ENCODE results near the gene CRYGB.
"Not testable (repeated sequence)": the region's sequence is repeated elsewhere in the genome, so short reads cannot be mapped to it uniquely, and the experiment has no call there.

CRYGB gene

DNA sequence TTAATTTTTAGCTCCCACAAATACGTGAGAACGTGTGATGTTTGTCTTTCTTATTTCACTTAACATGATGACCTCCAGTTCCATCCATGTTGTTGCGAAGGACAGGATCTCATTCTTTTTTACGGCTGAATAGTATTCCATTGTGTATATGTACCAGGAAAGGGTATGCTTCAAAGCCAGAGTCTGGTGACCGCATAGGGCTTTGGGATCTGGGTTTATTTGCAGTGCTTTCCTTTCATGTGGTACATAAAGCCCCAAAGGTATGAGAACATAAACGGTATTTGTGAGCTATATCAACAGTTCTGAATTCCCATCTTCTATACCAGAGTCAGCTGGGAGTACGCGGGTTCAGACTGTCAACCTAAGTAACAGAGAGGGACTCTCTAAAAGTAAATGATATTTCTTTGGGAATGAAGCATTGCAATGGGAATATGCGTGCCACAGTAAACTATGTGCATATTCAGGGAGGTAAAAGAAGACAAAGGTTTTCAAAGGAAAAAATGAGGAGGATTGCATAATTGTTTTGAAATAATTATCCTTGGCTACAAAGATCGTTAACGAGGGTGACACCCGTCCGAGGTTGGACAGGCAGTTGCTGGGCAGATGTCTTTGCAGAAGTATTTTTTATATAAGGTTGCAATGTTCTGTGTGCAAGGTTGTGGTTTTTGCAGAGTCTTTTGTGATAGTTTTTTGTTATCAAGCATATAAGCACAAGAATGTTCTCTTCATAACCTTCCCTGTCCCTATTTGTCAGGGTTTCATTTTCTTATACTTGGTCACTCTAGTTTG lies 46.1 kb downstream of the CRYGB start:
- H3K4me3 ChIP-seq (ENCODE audit: low read depth, low read length) = no peak overlapping the region
- TF ChIP-seq, protein P1, sequence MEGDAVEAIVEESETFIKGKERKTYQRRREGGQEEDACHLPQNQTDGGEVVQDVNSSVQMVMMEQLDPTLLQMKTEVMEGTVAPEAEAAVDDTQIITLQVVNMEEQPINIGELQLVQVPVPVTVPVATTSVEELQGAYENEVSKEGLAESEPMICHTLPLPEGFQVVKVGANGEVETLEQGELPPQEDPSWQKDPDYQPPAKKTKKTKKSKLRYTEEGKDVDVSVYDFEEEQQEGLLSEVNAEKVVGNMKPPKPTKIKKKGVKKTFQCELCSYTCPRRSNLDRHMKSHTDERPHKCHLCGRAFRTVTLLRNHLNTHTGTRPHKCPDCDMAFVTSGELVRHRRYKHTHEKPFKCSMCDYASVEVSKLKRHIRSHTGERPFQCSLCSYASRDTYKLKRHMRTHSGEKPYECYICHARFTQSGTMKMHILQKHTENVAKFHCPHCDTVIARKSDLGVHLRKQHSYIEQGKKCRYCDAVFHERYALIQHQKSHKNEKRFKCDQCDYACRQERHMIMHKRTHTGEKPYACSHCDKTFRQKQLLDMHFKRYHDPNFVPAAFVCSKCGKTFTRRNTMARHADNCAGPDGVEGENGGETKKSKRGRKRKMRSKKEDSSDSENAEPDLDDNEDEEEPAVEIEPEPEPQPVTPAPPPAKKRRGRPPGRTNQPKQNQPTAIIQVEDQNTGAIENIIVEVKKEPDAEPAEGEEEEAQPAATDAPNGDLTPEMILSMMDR (IDR thresholded peaks at IDR 0.05; ENCODE audit: low read depth, low read length, missing control alignments) = no peak
- DNase-seq (ENCODE audit: low read depth) = no peak
- in situ Hi-C loops (cut with HindIII; ENCODE audit: low sequenced_read_pairs) = no loop called here

GRCh38 chr2:208098701-208099100 lies 47.3 kb downstream of the CRYGB start:
- H3K4me3 ChIP-seq (ENCODE audit: low read depth, low read length); in situ Hi-C loops (cut with HindIII; ENCODE audit: low sequenced_read_pairs); DNase-seq (ENCODE audit: low read depth): not testable (repeated sequence)

DNA sequence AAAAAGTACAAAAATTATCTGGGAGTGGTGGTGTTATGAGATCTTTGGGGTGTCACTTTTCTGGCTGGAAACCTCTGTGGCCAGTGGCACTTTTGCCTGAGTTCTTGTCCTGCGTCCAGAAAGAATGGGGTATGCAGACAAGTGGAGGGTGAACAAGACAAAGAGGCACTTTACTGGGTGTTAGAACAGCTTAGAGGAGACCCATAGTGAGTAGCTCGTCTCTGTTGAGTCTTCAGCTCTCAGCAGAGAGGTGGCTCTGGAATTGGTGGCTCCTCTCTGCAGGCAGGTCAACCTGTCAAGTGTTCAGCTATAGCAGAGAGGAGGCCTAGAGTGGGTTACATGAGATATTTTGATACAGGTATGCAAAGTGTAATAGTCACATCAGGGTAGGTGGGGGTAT lies 47.7 kb downstream of the CRYGB start:
- TF ChIP-seq, protein P1 (IDR thresholded peaks at IDR 0.05; ENCODE audit: low read depth, low read length, missing control alignments) = no peak
- in situ Hi-C loops (cut with HindIII; ENCODE audit: low sequenced_read_pairs) = no loop called here
- DNase-seq (ENCODE audit: low read depth) = no peak
- H3K4me3 ChIP-seq (ENCODE audit: low read depth, low read length) = no peak overlapping the region

- no peak overlapping the region for H3K4me3 ChIP-seq (ENCODE audit: low read depth, low read length)
- TF ChIP-seq, protein P1 (IDR thresholded peaks at IDR 0.05; ENCODE audit: low read depth, low read length, missing control alignments) = no peak
- peak; percentile 26 for DNase-seq (ENCODE audit: low read depth)
- in situ Hi-C loops (cut with HindIII; ENCODE audit: low sequenced_read_pairs) = no loop called here
Measured at GRCh38 chr2:208097801-208098200, 48.2 kb downstream of the CRYGB start.

DNA sequence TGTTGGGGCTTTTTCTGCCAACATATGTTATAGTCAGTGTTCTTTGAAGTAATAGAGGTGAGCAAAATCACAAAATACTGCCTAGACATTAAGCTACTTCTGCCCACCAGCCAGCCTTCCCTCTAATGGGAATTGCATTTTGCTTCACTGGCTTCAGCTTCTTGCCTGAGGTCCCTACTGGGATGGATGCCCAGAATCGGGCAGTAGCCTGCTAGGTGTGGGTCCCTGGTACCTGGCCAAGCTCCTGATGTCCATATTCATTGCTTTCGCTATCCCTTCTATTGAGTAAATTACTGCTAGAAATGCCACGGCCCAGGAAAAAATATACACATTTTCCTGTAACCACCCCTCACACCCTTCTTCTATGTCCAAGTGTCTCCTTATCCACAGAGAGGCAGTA lies 48.6 kb downstream of the CRYGB start:
- no peak overlapping the region for H3K4me3 ChIP-seq (ENCODE audit: low read depth, low read length)
- TF ChIP-seq, protein P1 (IDR thresholded peaks at IDR 0.05; ENCODE audit: low read depth, low read length, missing control alignments) = no peak
- DNase-seq (ENCODE audit: low read depth) = no peak
- in situ Hi-C loops (cut with HindIII; ENCODE audit: low sequenced_read_pairs) = no loop called here

DNA sequence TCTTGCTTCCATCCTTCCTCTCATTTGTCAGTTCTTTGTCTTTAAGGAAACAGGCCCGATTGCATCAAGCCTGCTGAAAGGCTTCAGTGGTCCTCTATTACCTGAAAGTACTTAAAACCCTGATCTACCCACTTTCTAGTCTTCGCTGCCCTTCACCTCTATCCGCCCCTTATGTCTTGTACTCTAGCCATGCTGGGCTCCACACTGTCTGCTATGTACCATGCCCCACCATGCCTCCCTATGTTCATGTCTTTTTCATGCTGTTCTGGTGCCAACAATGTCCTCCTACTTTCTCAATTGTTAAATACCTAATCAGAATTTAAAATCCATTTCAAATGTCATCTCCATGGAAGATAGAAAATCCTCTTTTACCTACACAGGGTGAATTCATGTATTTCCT lies 49.9 kb downstream of the CRYGB start:
- TF ChIP-seq, protein P1 (IDR thresholded peaks at IDR 0.05; ENCODE audit: low read depth, low read length, missing control alignments) = no peak
- H3K4me3 ChIP-seq (ENCODE audit: low read depth, low read length) = no peak overlapping the region
- in situ Hi-C loops (cut with HindIII; ENCODE audit: low sequenced_read_pairs) = no loop called here
- DNase-seq (ENCODE audit: low read depth) = no peak

DNA sequence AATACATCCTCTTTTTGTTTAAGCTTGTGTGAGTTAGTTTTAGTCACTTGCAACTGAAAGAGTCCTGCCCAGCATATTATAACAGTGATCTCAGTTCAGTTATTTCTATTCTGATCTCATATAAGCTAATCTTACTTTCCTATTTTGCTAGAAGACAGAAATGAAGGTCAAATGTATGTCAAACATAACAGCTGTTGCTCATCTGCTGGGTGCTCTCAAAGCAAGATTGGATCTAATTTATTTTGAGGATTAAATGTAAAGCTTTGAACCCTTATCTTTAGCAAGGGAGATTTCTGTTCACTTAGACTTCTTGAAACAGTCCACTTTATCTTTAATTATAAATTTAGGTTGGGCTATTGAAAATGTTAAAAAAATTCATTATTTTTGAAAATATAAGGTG lies 52.8 kb downstream of the CRYGB start:
- no peak for DNase-seq (ENCODE audit: low read depth)
- H3K4me3 ChIP-seq (ENCODE audit: low read depth, low read length) = no peak overlapping the region
- TF ChIP-seq, protein P1 (IDR thresholded peaks at IDR 0.05; ENCODE audit: low read depth, low read length, missing control alignments) = no peak
- in situ Hi-C loops (cut with HindIII; ENCODE audit: low sequenced_read_pairs) = no loop called here
